HG02870 (cell line): ENCODE data around the gene SRC.

Experiments used
- ATAC-seq: cut with Tn5 transposase; IDR thresholded peaks from one replicate; pipeline ENCODE4 v1.9.1; 2021; ENCODE audit warnings: mild to moderate bottlenecking, moderate library complexity; ENCODE audit not compliant: unreplicated experiment

SRC gene

DNA sequence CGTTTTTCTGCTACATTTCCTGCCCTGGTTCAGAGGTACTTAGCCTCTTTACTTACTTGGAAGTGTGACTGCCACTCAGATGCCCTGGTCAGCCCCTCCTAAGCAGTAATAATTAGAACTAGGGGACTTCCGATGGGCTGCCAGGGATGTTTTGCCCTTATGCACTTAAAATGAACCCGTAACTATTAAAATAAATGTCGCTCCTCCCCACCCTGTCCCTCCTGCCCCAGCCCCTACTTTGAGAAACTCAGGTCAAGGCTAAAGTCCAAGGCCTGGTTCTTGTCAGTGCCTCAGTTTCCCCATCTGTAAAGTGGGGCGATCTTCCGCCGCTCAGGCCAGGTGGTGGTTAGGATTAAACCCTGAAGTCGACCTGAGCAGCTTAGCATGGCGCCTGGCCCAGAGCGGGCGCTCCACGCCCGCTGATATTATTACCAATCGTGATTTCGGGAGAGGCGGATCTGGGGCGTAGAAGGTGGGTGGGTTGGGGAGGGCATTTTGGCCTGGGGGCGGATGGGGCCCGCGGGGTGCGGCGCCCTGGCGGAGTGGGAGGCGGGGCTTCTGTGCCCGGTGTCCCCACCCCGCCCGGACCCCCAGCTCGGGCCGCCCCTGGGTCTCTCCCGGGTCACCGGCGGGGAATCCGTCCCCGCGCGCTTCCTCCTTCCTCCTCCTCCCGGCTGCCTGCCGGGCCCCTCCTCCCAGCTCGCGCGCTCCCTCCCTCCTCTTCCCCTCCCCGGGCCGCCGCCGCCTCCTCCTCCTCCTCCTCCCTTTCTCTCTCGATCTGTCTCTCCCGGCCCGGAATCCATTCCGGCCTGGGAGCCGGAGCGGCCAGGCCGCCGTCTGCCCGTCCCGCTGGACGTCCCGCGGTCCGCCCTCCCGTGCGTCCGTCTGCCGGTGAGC lies at the start of gene SRC:
TSS of gene SRC (plus strand) at position 802 of the 897 bp plus-strand sequence. CDS start 38,014 bp downstream, outside the sequence.
- no peak for ATAC-seq

DNA sequence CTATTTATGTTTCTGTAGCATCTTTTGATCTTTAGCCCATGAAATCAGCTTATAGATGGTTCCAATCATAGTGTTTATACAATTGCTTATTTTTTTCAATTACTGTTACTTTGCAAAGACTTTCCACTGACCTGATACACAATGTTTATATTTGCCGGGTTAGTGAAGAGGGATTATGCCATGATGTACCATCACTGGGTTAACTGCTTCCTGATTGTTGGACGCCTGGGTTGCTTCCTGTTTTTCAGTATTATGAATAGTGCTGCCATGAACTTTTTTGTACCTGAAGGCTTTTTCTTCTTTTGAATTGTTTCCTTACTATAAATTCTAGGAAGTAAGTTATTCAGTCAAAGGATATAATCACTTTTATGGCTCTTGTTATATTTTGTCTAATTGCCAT lies 49.6 kb upstream of the SRC start:
- no peak for ATAC-seq

DNA sequence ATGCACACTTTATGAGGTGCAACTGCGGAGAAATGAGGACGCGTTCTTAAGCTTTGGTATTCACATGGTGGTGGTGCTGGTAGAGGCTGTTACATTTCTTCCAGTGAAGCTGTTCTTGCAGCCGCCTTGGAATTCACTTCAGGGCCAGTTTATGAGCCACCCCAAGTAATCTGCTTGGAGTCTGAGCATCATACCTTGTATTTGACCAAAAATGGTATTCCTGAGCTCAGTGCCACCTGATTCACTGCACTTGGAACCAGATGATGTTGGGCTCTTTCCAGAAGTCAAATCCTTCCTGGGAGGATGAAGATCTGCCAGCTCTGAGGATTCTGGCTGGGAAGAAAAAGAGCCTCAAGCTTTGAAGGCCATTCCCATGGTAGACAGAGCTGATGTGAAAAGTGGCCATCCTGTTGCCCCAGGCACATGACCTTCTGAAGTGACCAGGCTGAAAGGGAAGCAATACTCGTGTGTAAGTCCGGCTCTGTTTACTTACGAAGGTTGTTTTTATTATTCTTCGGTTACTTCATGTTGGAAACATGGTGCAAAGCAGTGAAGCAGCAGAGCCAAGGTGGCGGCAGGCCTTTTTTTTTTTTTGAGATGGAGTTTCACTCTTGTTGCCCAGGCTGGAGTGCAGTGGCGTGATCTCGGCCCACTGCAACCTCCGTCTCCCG lies 48.7 kb upstream of the SRC start:
- ATAC-seq = no peak

DNA sequence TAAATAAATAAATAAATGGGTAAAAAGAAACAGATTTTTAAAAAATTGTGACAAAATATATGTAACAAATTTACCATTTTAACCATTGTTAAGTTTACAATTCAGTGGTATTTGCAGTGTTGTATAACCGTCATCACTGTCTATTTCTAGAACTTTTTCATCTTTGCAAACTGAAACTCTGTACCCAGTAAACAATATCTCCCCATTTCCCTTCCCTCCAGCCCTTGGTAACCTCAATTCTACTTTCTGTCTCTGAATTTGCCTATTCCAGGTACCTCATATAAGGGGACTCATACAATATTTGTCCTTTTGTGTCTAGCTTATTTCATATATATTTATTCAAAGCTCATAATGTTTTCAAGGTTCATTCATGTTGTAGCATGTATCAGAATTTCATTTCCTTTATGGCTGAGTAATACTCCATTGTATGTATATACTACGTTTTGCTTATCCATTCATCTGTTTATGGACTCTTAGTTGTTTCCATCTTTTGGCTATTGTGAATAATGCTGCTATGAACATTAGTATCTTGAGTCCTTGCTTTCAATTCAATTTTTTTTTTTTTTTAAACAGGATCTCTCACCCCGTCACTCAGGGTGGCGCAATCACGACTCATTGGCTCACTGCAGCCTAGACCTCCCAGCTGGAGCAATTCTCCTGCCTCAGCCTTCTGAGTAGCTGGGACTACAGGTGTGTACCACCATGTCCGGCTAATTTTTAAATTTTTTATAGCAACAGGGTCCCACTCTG lies 47.6 kb upstream of the SRC start:
- ATAC-seq = no peak

DNA sequence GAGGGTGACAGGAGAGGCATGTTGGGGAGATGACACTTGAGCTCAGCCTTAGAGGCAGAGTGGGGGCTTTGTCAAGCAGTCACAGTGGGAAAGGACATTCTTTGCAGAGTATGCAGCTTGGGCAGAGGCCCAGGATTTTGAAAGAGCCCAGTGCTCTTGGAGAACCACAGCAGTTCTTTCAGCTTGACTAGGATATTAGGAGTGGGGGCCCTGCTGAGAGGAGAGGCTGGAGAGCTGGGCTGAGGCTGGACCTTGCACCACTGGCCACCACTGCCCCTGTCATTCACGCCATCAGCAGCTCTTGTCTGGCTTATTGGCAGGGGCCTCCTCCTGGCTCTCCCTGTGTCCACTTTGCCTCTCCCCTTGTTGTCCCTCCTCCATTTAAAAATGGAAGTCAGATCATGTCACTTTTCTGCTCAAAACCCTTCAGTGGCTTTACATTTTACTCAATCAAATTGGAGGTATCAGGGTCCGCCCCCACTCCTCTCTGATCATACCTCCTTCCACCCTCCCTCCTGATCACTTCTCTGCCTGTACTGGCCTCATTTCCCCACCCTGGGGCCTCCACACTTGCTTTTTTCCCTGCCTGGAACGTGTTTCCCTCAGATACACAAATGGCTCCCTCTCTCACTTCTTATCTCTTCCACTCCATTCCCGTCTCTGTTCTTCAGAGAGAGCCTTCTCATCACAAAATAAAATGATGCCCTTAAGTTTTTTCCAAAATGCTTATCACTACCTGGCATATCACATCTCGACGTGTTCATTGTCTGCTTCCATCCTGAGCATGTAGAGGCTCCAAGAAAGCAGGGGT lies 46.0 kb upstream of the SRC start:
- no peak for ATAC-seq

DNA sequence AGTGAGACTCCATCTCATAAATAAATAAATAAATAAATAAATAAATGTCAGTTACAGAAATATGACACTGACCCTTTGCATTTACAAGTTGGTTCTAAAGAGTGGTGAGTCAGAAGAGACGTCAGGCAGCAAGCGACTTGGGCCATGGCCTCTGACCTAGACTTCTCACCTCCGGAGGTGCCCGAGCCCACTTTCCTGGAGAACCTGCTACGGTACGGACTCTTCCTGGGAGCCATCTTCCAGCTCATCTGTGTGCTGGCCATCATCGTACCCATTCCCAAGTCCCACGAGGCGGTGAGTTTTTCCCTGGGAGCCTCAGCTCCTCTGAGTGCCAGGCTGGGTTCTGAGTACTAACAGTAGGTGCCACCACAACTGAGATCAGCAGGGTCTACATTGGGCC lies 44.8 kb upstream of the SRC start:
- ATAC-seq = no peak

DNA sequence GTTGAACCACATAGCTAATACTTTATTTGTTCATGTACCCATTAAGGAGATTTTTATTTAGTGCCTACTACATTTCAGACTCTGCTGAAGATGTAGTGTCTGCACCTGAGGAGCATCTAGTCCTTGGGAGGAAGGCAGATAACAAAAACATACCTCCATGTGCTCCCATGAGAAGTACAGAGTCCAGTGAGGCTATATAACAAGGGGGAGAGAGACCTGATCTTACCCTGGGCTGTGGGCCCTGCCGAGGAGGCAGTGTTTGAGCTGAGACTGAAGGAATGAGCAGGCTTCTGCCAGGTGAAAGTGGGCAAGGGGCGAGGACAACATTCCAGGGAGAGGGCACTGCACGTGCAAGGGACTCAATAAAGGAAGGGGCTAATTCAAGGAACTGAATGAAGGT lies 44.4 kb upstream of the SRC start:
- no peak for ATAC-seq

DNA sequence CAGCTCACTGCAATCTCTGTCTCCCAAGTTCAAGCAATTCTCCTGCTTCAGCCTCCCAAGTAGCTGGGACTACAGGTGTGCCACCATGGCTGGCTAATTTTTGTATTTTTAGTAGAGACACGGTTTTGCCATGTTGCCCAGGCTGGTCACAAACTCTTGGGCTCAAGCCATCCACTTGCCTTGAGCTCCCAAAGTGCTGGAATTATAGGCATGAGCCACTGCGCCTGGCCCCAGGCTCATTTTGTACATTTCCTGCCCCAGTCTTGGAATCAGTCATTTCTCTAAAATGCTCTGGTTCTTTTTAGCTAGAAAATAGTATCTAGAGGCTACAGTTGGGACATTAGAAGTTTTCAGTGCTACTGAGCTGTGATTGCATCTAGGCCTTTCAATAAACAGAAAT lies 43.0 kb upstream of the SRC start:
- ATAC-seq = no peak

DNA sequence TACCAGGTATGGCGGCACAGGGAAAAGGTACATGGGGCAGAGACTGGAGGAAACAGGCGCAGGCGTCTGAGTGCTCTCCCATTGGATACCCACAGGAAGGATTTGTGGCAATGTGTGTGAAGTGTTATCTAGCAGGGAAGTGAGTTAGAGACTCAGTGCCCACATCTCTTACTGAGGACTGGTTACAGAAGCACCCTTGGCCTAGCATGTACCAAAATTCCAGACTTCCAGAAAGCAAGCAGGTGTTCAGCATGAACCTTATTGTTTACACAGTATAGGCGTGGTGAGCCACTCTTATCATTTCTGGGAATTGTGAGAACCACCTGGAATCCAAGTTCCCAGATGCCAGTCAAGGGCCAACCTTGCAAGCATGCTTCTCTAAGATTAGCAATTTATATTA lies 42.3 kb upstream of the SRC start:
- ATAC-seq = no peak

DNA sequence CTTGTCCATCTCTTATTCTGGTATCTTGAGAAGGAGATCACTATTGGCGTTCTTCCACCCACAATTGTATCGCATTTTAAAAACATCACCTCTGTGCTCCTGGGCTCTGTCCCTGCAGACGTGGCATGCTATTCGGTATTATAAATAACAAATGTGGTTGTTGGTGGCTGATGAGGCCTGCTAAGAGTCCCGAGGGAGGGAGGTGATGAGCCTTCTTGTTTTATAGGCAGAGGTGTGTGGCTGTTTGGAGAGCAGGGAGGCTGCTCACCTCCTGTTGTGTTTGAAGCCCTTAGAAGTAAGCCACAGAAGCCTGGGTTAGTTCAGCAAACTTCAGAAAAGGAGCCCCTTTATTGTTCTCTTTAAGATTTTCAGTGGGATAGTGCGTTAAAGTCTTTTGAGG lies 40.9 kb upstream of the SRC start:
- ATAC-seq = no peak

DNA sequence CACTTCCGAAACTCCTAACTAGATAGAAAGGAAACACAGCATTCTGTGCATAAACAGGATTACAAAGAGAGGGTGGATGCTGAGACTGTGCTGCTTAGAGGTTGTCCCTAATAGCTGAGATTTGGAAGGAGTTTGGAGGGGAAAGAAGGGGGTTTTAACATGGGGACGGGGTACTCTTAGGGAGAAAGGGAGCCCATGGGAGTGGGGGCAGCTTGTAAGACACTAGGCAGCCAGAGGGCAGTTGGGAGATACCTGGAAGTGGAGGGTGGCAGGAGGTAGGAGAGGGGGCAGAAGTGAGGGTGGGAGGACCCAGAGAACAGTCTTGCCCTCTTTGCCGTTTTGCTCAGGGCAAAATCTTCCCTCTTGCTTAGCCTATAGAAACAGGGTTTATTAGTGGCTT lies 40.1 kb upstream of the SRC start:
- no peak for ATAC-seq

DNA sequence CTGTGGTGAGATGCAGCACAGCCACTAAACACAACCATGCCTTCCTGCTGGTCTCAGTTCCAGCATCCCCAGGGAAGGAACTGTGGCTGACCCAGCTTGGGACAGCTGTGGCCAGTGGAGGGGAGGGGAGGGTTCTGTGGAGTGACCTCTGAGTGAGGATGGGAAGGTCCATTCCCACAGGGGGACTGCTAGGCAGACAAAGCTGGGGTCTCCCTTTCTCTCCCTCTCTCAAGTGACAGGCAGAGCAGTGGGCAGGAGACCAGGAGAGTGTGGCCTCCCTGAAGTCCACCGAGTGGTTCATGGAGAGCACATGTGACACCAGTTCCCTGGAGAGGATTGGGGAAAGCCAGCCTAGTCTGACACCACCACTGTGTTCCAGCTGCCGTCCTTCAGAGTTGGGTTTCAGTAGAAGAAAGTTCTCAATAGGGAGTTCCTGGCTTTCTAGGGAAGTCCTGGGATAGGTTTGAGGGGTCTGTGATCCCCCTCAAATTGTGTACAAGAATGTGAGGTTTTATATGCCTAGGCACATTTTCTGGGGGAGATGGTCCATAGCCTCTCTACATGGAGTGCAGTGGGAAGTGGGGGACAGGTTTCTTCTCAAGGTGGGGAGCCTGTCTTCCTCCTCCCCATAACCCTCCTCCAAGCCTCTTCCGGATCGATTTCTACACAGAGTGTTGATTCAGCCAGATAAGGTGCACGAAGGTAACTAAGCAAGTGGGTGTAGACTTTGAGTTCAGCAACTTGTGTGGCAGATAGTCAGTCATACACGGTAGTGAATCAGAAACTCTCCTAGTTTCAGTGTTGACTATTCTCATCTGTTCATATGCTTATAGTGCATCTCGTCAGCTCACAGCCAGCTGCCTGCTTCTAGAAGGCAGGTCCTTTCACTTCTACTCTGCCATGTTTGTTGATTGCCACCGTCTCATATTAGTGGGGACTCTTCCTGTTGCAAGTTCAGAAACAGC lies 37.6 kb upstream of the SRC start:
- ATAC-seq = peak; percentile 92

DNA sequence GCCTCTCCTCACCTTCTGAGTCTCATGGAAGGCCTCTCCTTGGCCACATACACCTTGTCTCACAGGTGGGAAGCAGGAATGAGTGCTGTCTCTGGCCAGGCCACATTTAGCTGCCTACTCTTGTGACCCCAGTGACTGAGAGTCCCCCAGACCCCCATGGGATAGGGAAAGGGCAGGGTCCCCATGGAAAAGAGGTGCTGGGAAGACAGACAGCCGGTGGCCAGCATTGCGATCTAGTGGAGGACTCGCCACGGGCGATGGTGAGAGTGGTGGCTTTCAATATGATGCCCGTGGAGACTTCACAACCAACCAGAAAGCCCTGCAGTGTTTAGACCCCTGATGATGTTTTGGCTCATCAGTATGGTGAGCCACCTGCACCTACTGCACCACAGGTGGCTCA lies 36.6 kb upstream of the SRC start:
- no peak for ATAC-seq

DNA sequence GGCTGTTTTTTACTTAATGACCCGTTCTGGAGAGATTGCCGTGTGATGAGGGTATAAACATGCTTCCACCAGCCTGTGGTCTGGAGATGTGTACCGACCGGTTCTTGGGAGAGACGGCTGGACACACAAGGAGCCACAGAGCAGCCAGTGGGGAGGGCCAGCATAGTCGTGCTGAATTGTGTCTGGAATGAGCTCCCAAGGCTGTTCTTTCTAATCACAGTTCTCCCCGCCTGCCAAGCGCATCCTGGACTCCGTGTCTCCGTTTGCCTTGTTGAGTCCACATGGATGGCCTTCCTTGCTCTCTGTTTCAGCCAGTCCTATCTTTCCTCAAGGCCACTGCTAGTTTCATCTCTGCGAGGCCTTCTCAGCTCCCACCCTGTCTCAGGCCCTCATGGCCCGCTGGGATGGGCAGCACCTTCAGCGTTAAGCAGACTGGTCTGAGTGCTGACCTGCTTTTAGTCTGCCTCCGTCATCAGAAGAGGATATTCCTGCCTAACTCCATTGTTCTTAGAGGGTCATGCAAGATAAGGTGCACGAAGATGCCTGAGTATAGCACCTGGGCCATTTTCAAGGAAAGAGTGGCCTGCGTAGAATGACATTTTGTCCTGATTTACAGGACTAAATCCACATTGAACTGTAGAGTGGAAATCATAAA lies 35.9 kb upstream of the SRC start:
- ATAC-seq = no peak

DNA sequence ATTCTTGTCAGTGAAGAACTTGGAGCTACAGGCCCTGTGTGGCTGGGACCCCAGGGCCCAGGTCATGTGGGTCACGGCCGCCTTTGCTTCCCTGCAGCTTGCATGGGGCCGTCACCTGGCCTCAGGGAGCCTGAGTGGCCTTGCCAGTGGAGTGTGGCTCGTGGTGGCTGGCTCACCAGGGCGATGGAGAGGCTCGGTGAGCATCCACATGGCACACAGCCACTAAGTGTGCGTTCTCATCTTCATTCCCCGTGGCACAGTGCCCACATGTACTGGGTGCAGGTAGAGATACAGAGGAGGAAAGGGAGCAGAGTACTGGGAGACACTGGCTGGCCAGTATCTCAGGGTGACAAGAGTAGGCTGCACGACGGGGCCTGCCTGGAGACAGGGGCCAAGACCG lies 35.0 kb upstream of the SRC start:
- ATAC-seq = no peak

DNA sequence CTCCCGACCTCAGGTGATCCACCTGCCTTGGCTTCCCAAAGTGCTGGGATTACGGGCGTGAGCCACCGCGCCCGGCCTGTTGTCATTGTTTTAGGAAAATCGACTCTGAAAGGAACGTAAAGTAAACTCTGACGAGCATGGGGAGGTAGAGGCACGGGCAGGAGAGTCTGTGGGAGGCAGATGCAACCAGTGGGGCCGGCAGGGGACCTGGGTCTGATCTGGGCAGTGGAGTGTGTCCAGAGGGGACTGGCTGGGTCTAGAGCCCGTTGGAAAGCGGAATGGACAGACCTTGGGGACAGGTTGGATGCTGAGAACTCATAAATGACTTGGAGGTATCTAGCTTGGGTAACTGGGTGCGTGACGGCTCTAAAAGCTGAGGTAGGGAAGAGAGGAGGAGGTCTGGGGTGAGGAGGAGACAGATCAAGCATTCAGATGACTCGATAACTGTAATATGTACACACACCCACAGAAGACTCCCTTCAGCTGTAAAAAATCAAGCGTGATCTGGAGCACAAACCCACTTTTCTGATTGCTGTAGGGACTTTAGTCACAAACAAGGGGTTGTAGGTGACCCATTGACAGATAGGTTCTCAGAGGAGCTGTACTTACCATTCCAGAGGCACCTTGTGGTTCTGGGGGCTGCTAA lies 34.1 kb upstream of the SRC start:
- ATAC-seq = no peak

DNA sequence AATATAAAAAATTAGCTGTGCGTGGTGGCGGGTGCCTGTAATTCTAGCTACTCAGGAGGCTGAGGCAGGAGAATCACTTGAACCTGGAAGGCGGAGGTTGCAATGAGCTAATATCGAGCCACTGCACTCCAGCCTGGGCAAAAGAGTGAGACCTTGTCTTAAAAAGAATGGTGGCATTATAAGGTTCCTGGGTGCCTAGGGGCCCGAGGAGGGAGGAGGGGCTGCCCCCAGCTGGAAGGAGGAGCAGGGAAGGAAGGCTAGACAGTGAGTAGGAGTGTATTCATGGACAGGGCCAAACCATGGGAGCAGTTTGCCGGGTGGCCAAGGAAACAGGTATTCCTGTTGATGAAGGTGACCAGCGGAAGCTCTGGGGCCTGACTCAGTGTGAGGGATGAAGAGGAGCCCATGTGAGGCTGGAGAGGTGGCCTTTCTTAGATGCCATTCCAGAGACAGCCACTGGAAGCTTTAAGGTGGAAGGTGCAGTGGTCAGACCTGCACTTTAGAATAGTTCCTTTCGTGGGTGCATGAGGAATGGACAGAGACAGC lies 32.3 kb upstream of the SRC start:
- no peak for ATAC-seq

DNA sequence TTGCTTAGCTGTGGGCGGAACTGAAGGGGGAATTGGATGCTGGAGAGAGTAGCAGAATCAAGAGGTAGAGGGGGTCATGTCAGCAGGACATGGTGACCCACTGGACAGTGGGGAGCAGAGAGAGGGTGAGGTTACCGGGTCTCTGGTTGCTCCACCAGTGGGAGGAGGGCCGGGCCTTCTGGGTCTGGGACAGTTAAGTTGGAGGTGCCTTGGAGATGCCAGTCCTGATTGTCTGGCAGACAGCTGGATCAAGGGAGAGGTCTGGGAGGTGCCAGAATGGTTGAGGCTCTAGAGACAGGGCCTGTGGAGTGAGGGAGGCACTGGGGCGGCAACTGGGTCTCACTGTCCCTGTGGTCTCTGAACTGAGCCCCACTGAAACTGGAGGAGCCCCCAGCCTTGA lies 31.8 kb upstream of the SRC start:
- no peak for ATAC-seq
